Stomach smooth muscle (tissue), 2 donors: ENCODE measurements around the gene KRTAP5-7.
"Not testable (repeated sequence)": the region's sequence is repeated elsewhere in the genome, so short reads cannot be mapped to it uniquely, and the experiment has no call there.

Experiments
- H3K27ac ChIP-seq: one replicate; pipeline ENCODE4 v1.7.0; 2013; ENCODE audit warnings: mild to moderate bottlenecking, low read length, inconsistent platforms
- H3K27me3 ChIP-seq, 2 donors: one replicate each; pipeline ENCODE4 v1.7.0; 2013; ENCODE audit warnings: low read length in 2 of 2; ENCODE audit not compliant: insufficient read depth in 2 of 2, control insufficient read depth in 1 of 2
- H3K36me3 ChIP-seq, 2 donors: one replicate each; pipeline ENCODE4 v1.7.0; 2013; ENCODE audit warnings: low read length in 2 of 2; ENCODE audit not compliant: control insufficient read depth in 2 of 2, insufficient read depth in 2 of 2
- H3K4me1 ChIP-seq: one replicate; pipeline ENCODE4 v1.7.0; 2013; ENCODE audit warnings: low read length; ENCODE audit not compliant: control insufficient read depth, insufficient read depth
- H3K4me3 ChIP-seq, 2 donors: one replicate each; pipeline ENCODE4 v1.7.0; 2013; ENCODE audit warnings: low read length in 2 of 2
- H3K9ac ChIP-seq, 2 donors: one replicate each; pipeline ENCODE4 v1.7.0; 2013; ENCODE audit warnings: low read length in 2 of 2, mild to moderate bottlenecking in 1 of 2
- H3K9me3 ChIP-seq, 2 donors: one replicate each; pipeline ENCODE4 v1.7.0; 2013; ENCODE audit warnings: low read length in 2 of 2; ENCODE audit not compliant: control insufficient read depth in 2 of 2
- donor health status: healthy.
- donor health status: Pancreatic carcinoma.

The KRTAP5-7 gene

GRCh38 chr11:71535825-71536224, 8.8 kb downstream of the KRTAP5-7 start:
- H3K36me3 ChIP-seq = no peaks in the 10 kb centered on the region
- no peaks in the 10 kb centered on the region for H3K4me1 ChIP-seq
- H3K27ac ChIP-seq = no peak overlapping the region
- no peaks in the 10 kb centered on the region for H3K27me3 ChIP-seq
- H3K9me3 ChIP-seq = no peaks in the 10 kb centered on the region
- H3K4me3 ChIP-seq = no peak overlapping the region
- no peak overlapping the region for H3K9ac ChIP-seq

GRCh38 chr11:71537537-71537936, 10.5 kb downstream of the KRTAP5-7 start:
- H3K4me3 ChIP-seq = no peak overlapping the region
- no peak overlapping the region for H3K27ac ChIP-seq
- H3K27me3 ChIP-seq = no peaks in the 10 kb centered on the region
- H3K9me3 ChIP-seq = no peaks in the 10 kb centered on the region
- H3K9ac ChIP-seq = no peak overlapping the region
- H3K36me3 ChIP-seq = no peaks in the 10 kb centered on the region
- H3K4me1 ChIP-seq = no peaks in the 10 kb centered on the region

GRCh38 chr11:71537977-71538665, 11.1 kb downstream of the KRTAP5-7 start, which contains the start of gene KRTAP5-8:
KRTAP5-8 (plus strand) TSS chr11:71538025; CDS start chr11:71538056, 31 bp downstream.
- not testable (repeated sequence) for H3K27ac ChIP-seq, H3K9me3 ChIP-seq, H3K4me3 ChIP-seq, H3K27me3 ChIP-seq, H3K9ac ChIP-seq, H3K36me3 ChIP-seq, H3K4me1 ChIP-seq

- no peak overlapping the region for H3K9ac ChIP-seq
- no peaks in the 10 kb centered on the region for H3K27me3 ChIP-seq
- H3K4me1 ChIP-seq = no peaks in the 10 kb centered on the region
- no peaks in the 10 kb centered on the region for H3K9me3 ChIP-seq
- no peak overlapping the region for H3K4me3 ChIP-seq
- no peaks in the 10 kb centered on the region for H3K36me3 ChIP-seq
- no peak overlapping the region for H3K27ac ChIP-seq
These were observed 11.6 kb downstream of the KRTAP5-7 start for GRCh38 chr11:71538666-71538990.

GRCh38 chr11:71539017-71539416, 11.9 kb downstream of the KRTAP5-7 start:
- H3K27ac ChIP-seq = no peak overlapping the region
- no peaks in the 10 kb centered on the region for H3K4me1 ChIP-seq
- H3K9me3 ChIP-seq = no peaks in the 10 kb centered on the region
- no peaks in the 10 kb centered on the region for H3K36me3 ChIP-seq
- H3K9ac ChIP-seq = no peak overlapping the region
- no peaks in the 10 kb centered on the region for H3K27me3 ChIP-seq
- H3K4me3 ChIP-seq = no peak overlapping the region

GRCh38 chr11:71539971-71540370, 12.9 kb downstream of the KRTAP5-7 start:
- not testable (repeated sequence) for H3K27ac ChIP-seq, H3K9ac ChIP-seq, H3K9me3 ChIP-seq, H3K36me3 ChIP-seq, H3K27me3 ChIP-seq, H3K4me3 ChIP-seq, H3K4me1 ChIP-seq

GRCh38 chr11:71540521-71541304, 13.6 kb downstream of the KRTAP5-7 start:
- H3K9me3 ChIP-seq, H3K9ac ChIP-seq, H3K36me3 ChIP-seq, H3K4me3 ChIP-seq, H3K27ac ChIP-seq, H3K4me1 ChIP-seq, H3K27me3 ChIP-seq: not testable (repeated sequence)

GRCh38 chr11:71542382-71542781, 15.3 kb downstream of the KRTAP5-7 start:
- no peaks in the 10 kb centered on the region for H3K9me3 ChIP-seq
- no peak overlapping the region for H3K27ac ChIP-seq
- no peak overlapping the region for H3K9ac ChIP-seq
- H3K4me1 ChIP-seq = no peaks in the 10 kb centered on the region
- no peak overlapping the region for H3K4me3 ChIP-seq
- H3K36me3 ChIP-seq = no peaks in the 10 kb centered on the region
- peaks cover 3 to 7% of the 10 kb centered on the region in 2 donors for H3K27me3 ChIP-seq

GRCh38 chr11:71542879-71543777, 16.1 kb downstream of the KRTAP5-7 start:
- H3K27ac ChIP-seq = no peak overlapping the region
- H3K4me1 ChIP-seq = no peaks in the 10 kb centered on the region

GRCh38 chr11:71543866-71544265, 16.8 kb downstream of the KRTAP5-7 start:
- Histone ChIP-seq H3K4me3 (no peak overlapping the region), H3K36me3 (no peaks in the 10 kb centered on the region), H3K4me1 (no peaks in the 10 kb centered on the region), H3K9me3 (no peaks in the 10 kb centered on the region), H3K27me3 (peaks cover 11 to 13% of the 10 kb centered on the region in 2 donors), H3K9ac (no peak overlapping the region), H3K27ac (no peak overlapping the region)

More at GRCh38 chr11:71542879-71543777, 16.1 kb downstream of the KRTAP5-7 start:
- H3K9ac ChIP-seq = no peak overlapping the region
- no peak overlapping the region for H3K4me3 ChIP-seq
- no peaks in the 10 kb centered on the region for H3K36me3 ChIP-seq
- H3K9me3 ChIP-seq = no peaks in the 10 kb centered on the region
- H3K27me3 ChIP-seq = peaks cover 7 to 12% of the 10 kb centered on the region in 2 donors
